HG02973 (cell line): Measurements from ENCODE around the gene VLDLR.

Experiments used
- ATAC-seq: cut with Tn5 transposase; IDR thresholded peaks from one replicate; pipeline ENCODE4 v1.9.1; 2021; ENCODE audit warnings: moderate library complexity; ENCODE audit not compliant: unreplicated experiment

Gene VLDLR

DNA sequence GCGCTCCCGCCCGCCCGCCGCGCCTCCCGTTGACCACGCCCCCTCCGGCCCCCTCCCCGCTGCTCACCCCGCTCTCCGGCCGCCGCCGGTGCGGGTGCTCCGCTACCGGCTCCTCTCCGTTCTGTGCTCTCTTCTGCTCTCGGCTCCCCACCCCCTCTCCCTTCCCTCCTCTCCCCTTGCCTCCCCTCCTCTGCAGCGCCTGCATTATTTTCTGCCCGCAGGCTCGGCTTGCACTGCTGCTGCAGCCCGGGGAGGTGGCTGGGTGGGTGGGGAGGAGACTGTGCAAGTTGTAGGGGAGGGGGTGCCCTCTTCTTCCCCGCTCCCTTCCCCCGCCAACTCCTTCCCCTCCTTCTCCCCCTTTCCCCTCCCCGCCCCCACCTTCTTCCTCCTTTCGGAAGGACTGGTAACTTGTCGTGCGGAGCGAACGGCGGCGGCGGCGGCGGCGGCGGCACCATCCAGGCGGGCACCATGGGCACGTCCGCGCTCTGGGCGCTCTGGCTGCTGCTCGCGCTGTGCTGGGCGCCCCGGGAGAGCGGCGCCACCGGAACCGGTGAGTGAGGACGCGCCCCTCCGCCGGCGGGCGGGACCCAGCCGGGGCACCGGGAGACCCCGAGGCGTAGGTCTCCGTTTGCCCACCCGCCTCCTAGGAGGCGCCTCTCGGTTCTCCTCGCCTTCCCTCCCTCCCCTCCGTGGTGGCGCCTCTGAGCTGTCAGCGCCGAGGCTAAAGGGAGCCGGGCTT lies at the start of gene VLDLR:
TSS of gene VLDLR (plus strand) at position 66 of the 739 bp plus-strand sequence. CDS start at position 469, 403 bp downstream.
- ATAC-seq: no peak

GRCh38 chr9:2574203-2574602 lies 47.4 kb upstream of the VLDLR start:
- no peak for ATAC-seq

DNA sequence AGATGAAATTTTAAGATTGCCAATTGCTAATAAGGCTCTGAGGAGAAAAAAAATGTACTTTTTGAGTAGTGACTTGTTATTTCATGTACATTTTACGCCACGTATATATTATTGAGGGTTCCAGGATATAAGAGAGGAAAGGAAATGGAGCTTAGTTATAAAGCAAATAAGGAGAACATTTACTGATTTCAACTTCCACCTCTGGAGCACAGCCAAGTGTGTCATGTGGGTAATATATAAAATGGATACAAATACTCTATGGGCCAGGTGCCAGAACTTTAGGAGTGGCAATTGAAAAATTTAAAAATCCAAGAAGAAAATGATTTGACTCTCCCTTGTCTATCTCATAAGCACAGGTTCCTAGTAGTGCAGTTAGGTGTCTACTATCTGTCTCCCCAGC lies 45.0 kb upstream of the VLDLR start:
- no peak for ATAC-seq

GRCh38 chr9:2583308-2584013 lies 38.1 kb upstream of the VLDLR start:
- ATAC-seq: no peak

DNA sequence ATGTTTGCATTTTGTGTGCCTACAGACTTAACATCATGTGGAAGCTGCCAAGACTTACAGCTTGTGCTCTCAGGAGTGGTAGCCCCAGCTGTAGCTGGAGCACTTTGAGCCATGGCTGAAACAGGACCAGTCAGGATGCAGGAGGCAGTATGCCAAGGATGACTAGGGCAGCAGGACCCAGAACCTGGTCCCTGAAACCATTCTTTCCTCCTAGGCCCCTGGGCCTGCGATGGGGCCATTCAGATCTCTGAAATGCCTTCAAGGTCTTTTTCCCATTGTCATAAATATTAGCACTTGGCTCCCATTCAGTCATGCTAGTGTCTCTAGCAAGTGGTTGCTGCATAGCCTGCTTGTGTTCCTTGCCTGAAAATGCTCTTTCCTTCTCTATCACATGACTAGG lies 29.6 kb upstream of the VLDLR start:
- ATAC-seq: no peak

GRCh38 chr9:2593744-2594143 lies 27.8 kb upstream of the VLDLR start:
- ATAC-seq: no peak

GRCh38 chr9:2595973-2596372 lies 25.6 kb upstream of the VLDLR start:
- no peak for ATAC-seq

DNA sequence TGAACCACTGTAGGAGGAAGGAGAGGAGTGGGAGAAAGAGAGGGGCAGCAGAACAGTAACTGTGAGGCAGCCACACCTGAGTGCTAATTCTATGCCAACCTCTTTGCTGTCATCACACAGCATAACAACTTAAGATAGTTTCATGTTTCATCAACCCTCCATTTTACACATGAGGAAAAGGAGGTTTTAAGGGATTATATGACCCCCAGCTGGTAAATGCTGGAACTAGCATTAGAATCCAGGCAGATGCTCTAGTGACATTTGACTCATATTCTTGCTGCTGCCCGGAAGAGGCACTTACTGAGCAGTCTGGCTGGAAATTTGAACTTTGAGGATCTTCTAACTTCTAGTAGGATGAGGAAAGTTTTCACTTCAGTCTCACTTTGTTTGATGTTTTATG lies 24.1 kb upstream of the VLDLR start:
- ATAC-seq: no peak

DNA sequence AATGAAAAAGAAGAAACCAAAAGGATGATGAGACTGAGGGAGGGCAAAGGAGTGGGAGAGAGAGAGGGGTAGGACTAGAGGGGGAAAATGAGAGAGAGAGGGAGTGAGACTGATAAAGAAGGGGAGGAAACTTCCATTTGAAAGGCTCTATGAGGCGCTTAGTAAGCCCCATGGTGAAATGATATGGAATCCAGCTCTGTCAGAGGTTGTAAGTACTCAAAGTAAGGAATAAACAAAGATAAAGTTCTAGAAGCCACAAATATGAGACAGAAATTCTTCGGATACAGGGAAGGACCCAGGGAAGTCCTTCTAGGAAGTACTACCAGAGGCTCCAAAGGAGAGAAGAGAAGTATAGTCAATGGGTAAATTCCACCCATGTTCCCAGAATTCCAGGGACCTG lies 21.7 kb upstream of the VLDLR start:
- ATAC-seq: no peak

DNA sequence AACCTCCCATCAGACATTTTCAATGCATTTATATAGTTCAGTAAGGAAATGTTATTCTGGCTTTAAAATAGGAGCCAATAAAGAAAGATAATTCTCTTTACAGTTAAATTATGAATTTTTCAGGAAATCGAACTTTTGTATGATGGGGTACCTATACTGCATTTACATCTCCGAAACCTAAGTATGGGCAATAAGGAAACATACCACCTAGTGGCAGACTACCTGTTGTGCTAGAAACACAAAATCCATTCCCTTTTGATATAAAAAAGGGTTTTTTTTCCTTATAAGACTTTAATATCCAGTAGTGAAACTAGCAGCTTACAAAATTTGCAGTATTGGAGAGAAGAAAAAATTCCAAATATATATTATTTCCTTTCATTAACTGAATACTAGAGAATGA lies 21.3 kb upstream of the VLDLR start:
- ATAC-seq: no peak

DNA sequence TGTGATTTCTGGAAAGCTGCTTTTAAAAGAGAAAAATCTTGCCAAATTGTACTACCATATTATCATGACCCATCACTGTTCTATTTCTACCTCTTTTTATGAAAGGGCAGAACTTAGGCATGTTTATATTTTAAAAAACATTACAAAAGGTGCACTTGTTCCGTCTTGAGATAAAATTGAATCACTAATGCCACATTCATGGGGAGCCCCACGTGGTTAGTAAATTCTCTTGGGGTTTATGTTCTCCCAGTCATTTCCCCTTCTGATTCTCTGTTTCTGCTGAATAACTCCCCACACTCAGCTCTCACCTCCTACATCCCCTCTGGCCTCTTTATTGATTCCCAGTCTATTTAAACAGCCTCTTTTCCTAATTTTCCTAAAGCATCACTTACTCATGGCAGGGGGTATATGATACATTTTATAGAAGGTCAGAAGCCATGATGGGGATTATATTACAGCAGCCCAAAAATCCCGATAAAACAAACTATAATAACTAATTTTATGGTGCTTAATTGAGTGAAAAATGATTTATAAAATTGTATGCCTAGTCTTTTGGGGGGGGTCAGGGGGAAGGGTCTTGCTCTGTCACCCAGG lies 19.7 kb upstream of the VLDLR start:
- ATAC-seq: no peak

GRCh38 chr9:2602704-2603116 lies 18.9 kb upstream of the VLDLR start:
- ATAC-seq: peak; percentile 56

- ATAC-seq: no peak
These were observed 18.0 kb upstream of the VLDLR start for GRCh38 chr9:2603621-2604020.

- ATAC-seq: no peak
These were observed 16.3 kb upstream of the VLDLR start for GRCh38 chr9:2605246-2605645.

- ATAC-seq: no peak
These were observed 13.3 kb upstream of the VLDLR start for GRCh38 chr9:2608276-2608675.

- no peak for ATAC-seq
These were observed 10.6 kb upstream of the VLDLR start for GRCh38 chr9:2610985-2611384.

DNA sequence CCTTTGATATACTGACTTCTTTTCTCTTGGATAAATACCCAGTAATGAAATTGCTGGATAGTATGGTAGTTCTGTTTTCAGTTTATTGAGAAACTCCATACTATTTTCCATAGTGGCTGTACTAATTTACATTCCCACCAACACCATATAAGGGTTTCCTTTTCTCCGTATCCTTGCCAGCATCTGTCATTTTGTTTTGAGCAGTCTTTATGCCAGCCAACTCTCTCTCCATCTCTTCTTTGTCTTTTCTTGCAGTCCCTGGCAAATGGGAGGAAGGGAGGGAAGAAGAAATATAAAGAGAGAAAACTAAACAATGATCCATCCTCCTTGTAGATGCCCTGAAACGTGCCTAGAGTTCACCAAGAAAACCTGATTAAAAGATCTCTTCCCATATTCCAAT lies 9.6 kb upstream of the VLDLR start:
- no peak for ATAC-seq

DNA sequence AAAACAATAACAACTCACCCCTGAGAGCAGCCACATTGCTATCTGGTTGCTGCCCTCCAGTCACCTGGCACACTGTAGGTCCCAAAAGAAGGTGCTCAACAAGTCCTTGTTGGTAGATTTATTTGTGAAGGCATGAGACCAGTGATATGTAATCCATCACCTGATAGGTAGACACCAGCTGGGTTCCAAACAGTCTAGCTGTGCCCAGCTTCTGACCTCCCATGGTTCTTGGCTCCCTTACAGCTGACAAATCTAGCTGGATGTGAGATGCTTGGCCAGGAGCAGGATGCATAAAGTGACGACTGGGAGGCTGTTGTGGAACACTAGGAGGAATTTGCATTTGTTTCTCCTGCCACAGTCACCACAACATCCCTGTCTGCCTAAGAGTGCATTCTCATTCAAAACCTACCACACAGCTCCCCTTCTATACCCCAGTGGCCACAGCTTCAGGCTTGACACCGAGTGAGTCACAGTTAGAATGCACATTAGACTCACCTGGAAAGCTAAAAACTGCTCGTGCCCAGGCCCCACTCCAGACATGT lies 7.8 kb upstream of the VLDLR start:
- ATAC-seq: no peak

- no peak for ATAC-seq
These were observed 6.1 kb upstream of the VLDLR start for GRCh38 chr9:2615497-2615896.

DNA sequence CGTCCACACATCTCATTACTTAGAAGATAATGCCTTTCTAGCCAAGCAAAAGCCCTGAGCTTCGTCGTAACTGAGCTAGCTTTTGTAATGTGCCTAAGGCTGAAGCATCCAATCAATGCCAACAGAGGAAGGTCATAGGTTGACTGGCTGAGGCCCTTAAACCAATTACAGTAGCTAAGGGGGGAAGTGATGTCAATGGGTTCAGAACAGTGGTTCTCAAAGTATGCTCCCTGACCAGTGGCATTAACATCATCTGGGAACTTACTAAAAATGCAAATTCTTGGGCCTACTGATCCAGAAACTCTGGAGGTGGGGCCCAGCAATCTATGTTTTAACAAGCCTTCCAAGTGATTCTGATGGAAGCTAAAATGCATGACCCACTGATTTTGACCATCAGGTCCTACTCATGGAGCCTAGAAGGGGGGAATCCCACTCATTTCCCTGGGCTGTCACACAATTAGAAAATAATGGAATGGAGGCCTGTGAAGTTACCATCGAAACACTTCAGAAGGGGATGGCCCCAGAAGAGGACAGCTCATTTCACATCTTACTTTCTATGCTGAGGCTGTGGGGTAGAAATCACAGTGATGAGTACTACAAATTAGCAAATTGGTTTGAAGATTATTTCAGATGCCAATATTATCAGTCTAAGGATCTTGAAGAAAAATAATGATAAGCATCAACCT lies 4.8 kb upstream of the VLDLR start:
- ATAC-seq: no peak

DNA sequence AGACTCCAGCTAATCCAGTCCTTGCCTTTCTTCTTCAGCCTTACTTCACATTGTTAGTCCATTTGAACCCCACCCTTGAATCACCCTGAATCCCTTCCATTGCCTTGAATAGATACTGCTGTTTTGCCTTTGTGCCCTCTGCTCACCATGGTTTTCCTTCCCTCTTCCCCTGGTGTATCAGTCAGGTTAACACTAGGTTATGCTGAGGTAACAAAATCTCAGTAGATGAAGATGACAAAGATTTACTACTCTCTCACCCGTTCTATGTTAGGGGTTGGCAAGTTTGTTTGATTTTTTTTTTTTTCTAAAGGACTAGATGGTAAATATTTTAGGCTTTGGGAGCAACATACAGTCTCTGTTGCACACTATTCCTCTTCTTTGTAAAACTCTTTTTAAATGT lies 3.3 kb upstream of the VLDLR start:
- no peak for ATAC-seq
